GM21423 (cell line): ENCODE measurements around the gene ADNP.

ENCODE experiments used
- ATAC-seq: cut with Tn5 transposase; IDR thresholded peaks from one replicate; pipeline ENCODE4 v1.9.1; 2021; ENCODE audit warnings: mild to moderate bottlenecking, moderate library complexity; ENCODE audit not compliant: unreplicated experiment

Gene ADNP

GRCh38 chr20:50932691-50933280, 1.5 kb upstream of the ADNP start:
- ATAC-seq: no peak

- ATAC-seq: no peak
These were observed 814 bp upstream of the ADNP start for GRCh38 chr20:50932016-50932485.

GRCh38 chr20:50930976-50931305, 296 bp downstream of the ADNP start:
- peak; percentile 17 for ATAC-seq

GRCh38 chr20:50930139-50930975, 880 bp downstream of the ADNP start:
- ATAC-seq: peak; percentile 15

DNA sequence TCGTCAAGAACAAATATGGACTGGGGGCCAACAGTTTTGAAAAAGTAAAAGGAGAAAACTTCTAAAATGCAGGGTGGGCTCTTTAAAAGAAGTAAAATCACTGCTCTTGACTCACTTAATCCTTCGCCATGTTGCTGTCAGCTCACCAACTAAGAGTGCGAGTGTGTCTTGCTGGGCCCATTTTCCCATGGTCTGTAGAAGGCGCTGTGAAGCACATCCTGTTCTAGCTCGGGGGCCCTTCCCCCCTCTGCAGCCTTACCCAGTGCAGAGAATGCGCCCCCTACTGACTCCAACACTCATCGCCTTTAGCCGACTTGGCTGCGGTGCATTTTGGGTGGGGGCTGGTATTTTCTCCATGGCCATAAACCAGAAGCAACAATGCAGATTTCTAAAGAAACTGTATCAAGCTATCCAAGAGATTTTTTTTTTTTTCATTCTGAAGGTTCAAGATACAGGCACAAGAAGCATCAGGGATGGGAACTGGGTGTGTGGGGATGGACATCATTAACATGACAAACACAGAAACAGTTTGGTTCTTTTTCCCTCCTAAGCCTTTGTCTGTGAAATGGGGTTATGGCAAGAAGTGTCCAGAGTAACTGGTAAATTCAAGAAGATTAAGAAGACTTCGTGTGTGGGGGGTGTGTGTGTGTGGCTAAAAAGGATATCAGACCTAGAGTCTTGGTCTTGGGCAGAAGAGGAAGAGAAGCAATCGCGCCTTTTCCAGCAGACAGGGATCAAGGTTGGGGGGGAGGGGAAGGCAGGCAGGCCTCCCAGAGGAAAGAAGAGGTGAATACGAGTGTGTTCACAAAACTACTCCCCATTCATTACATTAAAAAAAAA, 1.7 kb downstream of the ADNP start:
- peak; percentile 63 for ATAC-seq

- no peak for ATAC-seq
These were observed 2.8 kb downstream of the ADNP start for GRCh38 chr20:50928469-50928868.

GRCh38 chr20:50926530-50926929, 4.7 kb downstream of the ADNP start:
- ATAC-seq: no peak

- no peak for ATAC-seq
These were observed 6.8 kb downstream of the ADNP start for GRCh38 chr20:50924261-50924920.

DNA sequence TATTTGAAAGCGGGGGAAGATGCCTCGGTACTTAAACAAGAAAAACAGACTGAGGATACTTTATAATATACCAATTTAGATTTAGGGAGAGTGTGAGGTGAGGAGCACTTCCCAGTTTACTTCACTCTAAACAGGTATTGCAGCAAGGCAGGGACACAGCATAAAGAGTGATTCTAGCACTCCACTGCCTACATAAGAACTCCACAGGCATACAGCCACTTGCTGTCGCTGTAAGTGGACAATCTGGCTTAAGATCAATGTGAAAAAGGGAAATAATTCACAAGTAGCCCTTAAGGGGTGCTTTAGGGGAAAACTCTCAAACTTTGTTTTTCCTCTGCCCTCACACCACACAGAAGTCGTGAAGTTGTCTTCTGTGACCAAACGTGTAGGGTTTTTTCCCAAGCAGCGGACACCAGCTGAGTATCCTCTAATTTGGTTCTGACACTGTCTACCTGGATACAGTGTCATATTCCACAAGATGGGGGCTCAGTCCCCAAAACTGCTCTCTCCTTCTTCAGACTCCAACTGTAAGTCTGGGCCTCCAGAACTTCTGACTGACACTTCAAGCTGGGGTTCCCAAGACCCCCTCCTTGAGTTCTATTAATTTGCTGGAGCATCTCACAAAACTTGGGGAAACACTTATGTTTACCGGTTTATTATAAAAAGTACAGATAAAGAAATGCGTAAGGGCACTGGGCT, 9.3 kb downstream of the ADNP start:
- no peak for ATAC-seq

- ATAC-seq: peak; percentile 38
These were observed 10.2 kb downstream of the ADNP start for GRCh38 chr20:50920997-50921396.

DNA sequence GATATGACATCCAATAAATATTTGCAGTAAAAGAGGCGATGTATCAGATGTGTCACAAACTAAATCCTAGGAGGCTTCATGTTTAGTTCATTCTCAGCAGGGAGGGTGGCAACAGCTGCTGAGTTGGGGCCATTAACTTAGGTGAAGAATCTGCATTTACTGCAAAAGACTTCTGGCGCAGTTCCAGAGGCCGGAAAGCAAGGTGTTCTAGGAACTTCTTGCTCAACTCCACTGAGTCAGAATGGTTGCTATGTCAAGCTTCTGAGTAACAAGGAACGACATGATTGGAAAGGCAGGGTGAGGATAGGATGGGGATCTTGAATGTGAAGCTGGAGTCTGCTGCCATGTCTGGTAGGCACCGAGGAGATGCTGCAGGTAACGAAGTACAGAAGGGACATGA, 11.7 kb downstream of the ADNP start:
- no peak for ATAC-seq

DNA sequence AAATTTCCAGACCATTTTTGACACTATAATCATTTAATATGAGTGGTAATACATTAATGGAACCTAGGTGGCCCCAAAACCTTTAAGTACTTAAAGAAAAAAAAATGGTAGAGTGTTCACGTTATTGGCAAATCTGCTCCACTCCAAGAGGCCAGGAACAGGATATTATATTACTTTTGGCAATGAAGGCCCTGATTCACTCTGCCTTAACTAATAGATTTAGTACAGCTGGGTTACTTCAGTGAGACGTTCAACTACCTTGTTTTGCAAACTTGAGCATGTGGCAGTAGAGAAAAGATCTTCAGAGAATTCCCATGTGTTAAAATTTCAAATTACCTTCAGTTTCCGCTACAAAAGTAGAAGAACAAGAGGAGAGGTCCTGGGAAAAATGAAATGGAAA, 12.8 kb downstream of the ADNP start:
- ATAC-seq: no peak

GRCh38 chr20:50916934-50917333, 14.3 kb downstream of the ADNP start:
- ATAC-seq: no peak

DNA sequence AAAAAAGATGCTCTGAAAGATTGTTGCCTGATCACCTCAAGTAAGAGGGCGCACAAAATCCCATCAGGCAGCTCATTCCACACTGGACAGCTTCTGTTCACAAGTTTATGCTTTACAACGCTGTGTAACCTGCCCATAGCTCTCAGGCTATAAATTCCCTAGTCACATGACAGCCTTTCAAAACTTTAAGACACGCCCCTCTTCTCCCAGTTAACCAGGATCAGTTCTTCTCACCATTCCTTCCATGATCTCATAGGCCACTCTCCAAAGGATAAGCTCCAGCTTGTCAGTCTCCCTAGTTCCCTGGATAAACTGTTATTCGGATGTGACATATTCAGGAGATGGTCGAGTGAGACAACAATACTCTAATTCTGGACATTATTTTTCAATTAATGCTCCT, 15.0 kb downstream of the ADNP start:
- no peak for ATAC-seq

GRCh38 chr20:50915424-50915823, 15.8 kb downstream of the ADNP start:
- ATAC-seq: no peak

DNA sequence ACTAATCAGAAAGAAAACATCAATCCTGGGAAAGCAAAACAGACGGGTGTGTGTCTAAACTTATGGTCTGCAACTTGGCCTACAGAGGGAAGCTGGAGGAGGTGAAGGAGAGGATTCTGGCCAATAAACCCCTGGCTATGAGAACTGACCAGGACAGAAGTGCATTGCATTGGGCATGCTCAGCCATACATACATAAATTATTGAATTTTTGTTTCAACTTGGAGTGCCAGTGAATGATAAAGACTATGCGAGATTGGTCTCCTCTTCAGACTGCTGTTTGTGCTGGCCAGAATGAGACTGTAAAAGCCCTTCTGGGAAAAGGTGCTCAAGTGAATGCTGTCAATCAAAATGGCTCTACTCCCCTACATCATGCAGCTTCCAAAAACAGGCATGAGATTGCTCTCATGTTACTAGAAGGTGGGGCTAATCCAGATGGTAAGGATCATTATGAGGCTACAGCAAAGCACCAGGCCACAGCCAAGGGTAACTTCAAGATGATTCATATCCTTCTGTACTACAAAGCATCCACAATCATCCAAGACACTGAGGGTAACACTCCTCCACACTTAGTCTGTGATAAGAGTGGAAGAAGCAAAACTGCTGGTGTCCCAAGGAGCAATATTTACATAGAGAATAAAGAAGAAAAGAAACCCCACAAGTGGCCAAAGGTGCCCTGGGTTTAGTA, 17.4 kb downstream of the ADNP start:
- no peak for ATAC-seq

- ATAC-seq: no peak
These were observed 19.5 kb downstream of the ADNP start for GRCh38 chr20:50911716-50912115.

DNA sequence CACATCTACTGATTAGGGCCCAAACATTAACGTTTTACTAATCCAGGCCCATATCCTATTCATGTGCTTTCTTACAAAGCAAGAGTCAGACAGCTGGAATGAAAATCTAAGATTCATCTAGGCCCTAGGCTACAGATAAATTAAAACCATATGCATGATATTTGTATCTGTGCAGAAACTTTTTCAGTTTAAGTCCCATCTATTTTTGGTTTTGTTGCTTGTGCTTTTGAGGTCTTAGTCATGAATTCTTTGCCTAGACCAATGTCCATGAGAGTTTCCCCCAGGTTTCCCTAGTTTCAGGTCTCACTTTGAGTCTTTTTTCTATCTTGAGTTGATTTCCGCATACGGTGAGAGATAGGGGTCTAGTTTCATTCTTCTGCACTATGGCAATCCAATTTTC, 20.2 kb downstream of the ADNP start:
- ATAC-seq: no peak

GRCh38 chr20:50909413-50909812, 21.8 kb downstream of the ADNP start:
- ATAC-seq: no peak

- no peak for ATAC-seq
These were observed 27.1 kb downstream of the ADNP start for GRCh38 chr20:50904067-50904570.
